Measurements from ENCODE around the gene PDGFRB. TPM values are rescaled to one million over a fixed set of nuclear protein-coding genes. Genes with fewer than 3 reads are reported as not detected.

The PDGFRB gene
- total and polyA plus RNA-seq, 10 of the 15 experiments (the other 5 are each of a cell fraction or from before 2014, with no cell fraction given): 0.02 to 3.0 (median 1.0) TPM

- TF ChIP-seq PKNOX1 (IDR thresholded peaks at IDR 0.05) (no peak), SMAD1 (IDR thresholded peaks at IDR 0.05; ENCODE audit: low read depth, partially characterized antibody) (no peak), MLLT1 (IDR thresholded peaks at IDR 0.05) (no peak), ATF3 (IDR thresholded peaks at IDR 0.05; ENCODE audit: borderline replicate concordance, extremely low read depth, low read depth, low read length) (no peak), BCL11A (IDR thresholded peaks at IDR 0.05; ENCODE audit: low read depth, low read length) (no peak), EGR1 (IDR thresholded peaks at IDR 0.05; ENCODE audit: borderline replicate concordance in 1 of 2, low read depth in 2 of 2, low read length in 2 of 2) (no peak), SMAD5 (IDR thresholded peaks at IDR 0.05; ENCODE audit: low read depth) (no peak)
These were observed 32.1 kb downstream of the PDGFRB start (continued) for GRCh38 chr5:150123542-150123941.

- Histone ChIP-seq H3K4me3 (no peak overlapping the region), H3K4me1 (ENCODE audit: control insufficient read depth, insufficient read depth, low read length) (no peaks in the 10 kb centered on the region), H3K9ac (ENCODE audit: control insufficient read depth, insufficient read depth, low read length) (no peak overlapping the region), H3K27me3 (replicated peaks in 1 of 2; ENCODE audit: control insufficient read depth in 2 of 2, insufficient read depth in 2 of 2, low read length in 1 of 2) (no peaks in the 10 kb centered on the region), H3K36me3 (ENCODE audit: control insufficient read depth in 2 of 2, insufficient read depth in 2 of 2, low read length in 1 of 2) (no peaks in the 10 kb centered on the region), H3K9me3 (replicated peaks; ENCODE audit: control insufficient read depth, insufficient read depth, low read length) (no peaks in the 10 kb centered on the region), H3K4me2 (ENCODE audit: control insufficient read depth, insufficient read depth) (no peak overlapping the region), H3K79me2 (ENCODE audit: control insufficient read depth, insufficient read depth, low read length) (no peaks in the 10 kb centered on the region), H3K27ac (ENCODE audit: control insufficient read depth, insufficient read depth) (no peak overlapping the region), H2AFZ (ENCODE audit: control insufficient read depth, low read depth, low read length) (no peak overlapping the region), H4K20me1 (ENCODE audit: control insufficient read depth, insufficient read depth) (no peaks in the 10 kb centered on the region)
- ChIA-PET POLR2A (no interaction called here), SMC1A (ENCODE audit: uncharacterized antibody, unreplicated experiment) (interaction anchor here (0.6 to 1.5 kb wide), 7 partner anchors 11 to 598 kb away, joined by 3 to 6 read pairs (median 3); no protein-coding TSS in a partner anchor), RAD21 (ENCODE audit: unreplicated experiment) (interaction anchor here (0.7 to 1.7 kb wide), 7 partner anchors 69 to 116 kb away, joined by 3 to 4 read pairs (median 3); no protein-coding TSS in a partner anchor), CTCF (interaction anchor here (0.7 to 2.6 kb wide), 25 partner anchors 8 to 316 kb away, joined by 3 to 17 read pairs (median 4); no protein-coding TSS in a partner anchor)
- no peak for FAIRE-seq
- intact Hi-C loops (cut with micrococcal nuclease; ENCODE audit: unreplicated experiment) (no loop called here), in situ Hi-C loops (cut with MboI) (no loop called here)
- no peak for DNase-seq (ENCODE audit: low read depth, low spot score)
- no TSS peak for BruUV-seq (replicated peaks)
- WGBS (ENCODE audit: insufficient coverage, insufficient replicate concordance, low lambda C conversion rate, missing lambda C conversion rate): 59% methylated on average over 15 of the region's 15 CpGs
- no peak for ATAC-seq
- TF ChIP-seq STAT1 (conservative IDR thresholded peaks at IDR 0.05): no peak
- no peak for TF ChIP-seq EGR1 (IDR thresholded peaks at IDR 0.05; ENCODE audit: borderline replicate concordance in 1 of 2, low read depth in 2 of 2, low read length in 2 of 2)
- no peak for TF ChIP-seq MEF2B (IDR thresholded peaks at IDR 0.05; ENCODE audit: partially characterized antibody, poor library complexity, severe bottlenecking)
- no peak for TF ChIP-seq GATAD2B (conservative IDR thresholded peaks at IDR 0.05; ENCODE audit: low read depth)
- TF ChIP-seq SIX5 (IDR thresholded peaks at IDR 0.05; ENCODE audit: low read depth, low read length, severe bottlenecking): no peak
- no peak for TF ChIP-seq EED (IDR thresholded peaks at IDR 0.05; ENCODE audit: low read depth)
- TF ChIP-seq BACH1 (IDR thresholded peaks at IDR 0.05; ENCODE audit: borderline replicate concordance): no peak
- TF ChIP-seq RFX5 (IDR thresholded peaks at IDR 0.05; ENCODE audit: low read depth, low read length): no peak
- no peak for TF ChIP-seq PAX8 (IDR thresholded peaks at IDR 0.05)
These were observed 32.8 kb downstream of the PDGFRB start for GRCh38 chr5:150122536-150123481.
